Activated T-cell treated with anti-CD3 and anti-CD28 coated beads, Interleukin-2, amount 50 U/mL, for 72 hours (primary cell): ENCODE results near the gene DYNC1I1. TPM values are rescaled to one million over a fixed set of nuclear protein-coding genes. Genes with fewer than 3 reads are reported as not detected.
"Not testable (repeated sequence)": the region's sequence is repeated elsewhere in the genome, so short reads cannot be mapped to it uniquely, and the experiment has no call there.

Source experiments
- ATAC-seq, 2 donors: fragments of 150-1000 bp; cut with Tn5 transposase; replicated peaks in 1 of 2; 2 replicates each; pipeline ENCODE4 v1.10.0; 2021; ENCODE audit warnings: moderate library complexity in 2 of 2, mild to moderate bottlenecking in 1 of 2
- DNase-seq, 2 donors: peaks; one replicate each; pipeline ENCODE4 v3.0.0; 2021 to 2022; ENCODE audit warnings: mixed read lengths in 1 of 2
- H3K27ac Mint-ChIP-seq: one replicate; pipeline ENCODE4 v1.8.0; 2022; ENCODE audit warnings: mild to moderate bottlenecking, moderate library complexity, mixed read lengths
- H3K27me3 Mint-ChIP-seq: one replicate; pipeline ENCODE4 v1.8.0; 2022; ENCODE audit warnings: low read depth, mixed read lengths
- H3K36me3 Mint-ChIP-seq, 2 donors: one replicate each; pipeline ENCODE4 v1.8.0; 2022; ENCODE audit warnings: mixed read lengths in 2 of 2, mild to moderate bottlenecking in 1 of 2; ENCODE audit not compliant: insufficient read depth in 2 of 2
- H3K4me1 Mint-ChIP-seq: one replicate; pipeline ENCODE4 v1.8.0; 2022; ENCODE audit warnings: low read depth, mixed read lengths
- H3K4me3 Mint-ChIP-seq, 2 donors: one replicate each; pipeline ENCODE4 v1.8.0; 2022; ENCODE audit warnings: mild to moderate bottlenecking in 2 of 2, mixed read lengths in 2 of 2, moderate library complexity in 2 of 2
- H3K9me3 Mint-ChIP-seq, 2 donors: one replicate each; pipeline ENCODE4 v1.8.0; 2022; ENCODE audit warnings: mixed read lengths in 2 of 2
- total RNA-seq, 2 donors: library from RNA; stranded (reverse); gene quantifications; one replicate each; pipeline ENCODE4 v1.2.3, GENCODE V29; 2022

The DYNC1I1 gene
- total RNA-seq, 2 donors from 2014 or later: not detected

- H3K9me3 Mint-ChIP-seq, H3K27me3 Mint-ChIP-seq, H3K4me3 Mint-ChIP-seq, ATAC-seq, H3K36me3 Mint-ChIP-seq, H3K27ac Mint-ChIP-seq, DNase-seq, H3K4me1 Mint-ChIP-seq: not testable (repeated sequence)
These were observed 172.5 kb downstream of the DYNC1I1 start for GRCh38 chr7:95944867-95945266.

GRCh38 chr7:95950698-95951097 lies 178.3 kb downstream of the DYNC1I1 start:
- Mint-ChIP-seq H3K27ac (no peak overlapping the region), H3K36me3 (no peaks in the 10 kb centered on the region)

GRCh38 chr7:95951531-95951930 lies 179.2 kb downstream of the DYNC1I1 start:
- no peak overlapping the region for H3K4me3 Mint-ChIP-seq
- H3K9me3 Mint-ChIP-seq: no peaks in the 10 kb centered on the region
- ATAC-seq: no peak
- no peaks in the 10 kb centered on the region for H3K36me3 Mint-ChIP-seq
- no peaks in the 10 kb centered on the region for H3K27me3 Mint-ChIP-seq
- no peak for DNase-seq
- no peak overlapping the region for H3K27ac Mint-ChIP-seq
- no peaks in the 10 kb centered on the region for H3K4me1 Mint-ChIP-seq

More at GRCh38 chr7:95950698-95951097, 178.3 kb downstream of the DYNC1I1 start:
- Mint-ChIP-seq H3K9me3 (no peaks in the 10 kb centered on the region), H3K4me1 (no peaks in the 10 kb centered on the region), H3K4me3 (no peak overlapping the region), H3K27me3 (no peaks in the 10 kb centered on the region)
- DNase-seq (no peak), ATAC-seq (no peak)

GRCh38 chr7:95951997-95952795 lies 179.8 kb downstream of the DYNC1I1 start:
- no peak for ATAC-seq
- Mint-ChIP-seq H3K4me1 (no peaks in the 10 kb centered on the region), H3K36me3 (no peaks in the 10 kb centered on the region), H3K9me3 (no peaks in the 10 kb centered on the region), H3K4me3 (no peak overlapping the region), H3K27ac (no peak overlapping the region), H3K27me3 (no peaks in the 10 kb centered on the region)
- DNase-seq: no peak

- no peaks in the 10 kb centered on the region for H3K4me1 Mint-ChIP-seq
- no peak overlapping the region for H3K4me3 Mint-ChIP-seq
- no peaks in the 10 kb centered on the region for H3K36me3 Mint-ChIP-seq
- H3K27ac Mint-ChIP-seq: no peak overlapping the region
- no peak for DNase-seq
- H3K27me3 Mint-ChIP-seq: no peaks in the 10 kb centered on the region
- no peaks in the 10 kb centered on the region for H3K9me3 Mint-ChIP-seq
- no peak for ATAC-seq
These were observed 180.5 kb downstream of the DYNC1I1 start for GRCh38 chr7:95952851-95953250.

GRCh38 chr7:95955748-95956147 lies 183.4 kb downstream of the DYNC1I1 start:
- H3K36me3 Mint-ChIP-seq: no peaks in the 10 kb centered on the region
- DNase-seq: no peak
- no peaks in the 10 kb centered on the region for H3K9me3 Mint-ChIP-seq
- no peaks in the 10 kb centered on the region for H3K4me1 Mint-ChIP-seq
- H3K4me3 Mint-ChIP-seq: no peak overlapping the region
- H3K27ac Mint-ChIP-seq: no peak overlapping the region
- ATAC-seq: no peak
- H3K27me3 Mint-ChIP-seq: peaks cover 10% of the 10 kb centered on the region

- Mint-ChIP-seq H3K36me3 (no peaks in the 10 kb centered on the region), H3K4me3 (no peak overlapping the region), H3K9me3 (no peaks in the 10 kb centered on the region), H3K4me1 (no peaks in the 10 kb centered on the region), H3K27ac (no peak overlapping the region), H3K27me3 (peaks cover 10% of the 10 kb centered on the region)
- no peak for DNase-seq
- no peak for ATAC-seq
These were observed 185.2 kb downstream of the DYNC1I1 start for GRCh38 chr7:95957510-95957909.

GRCh38 chr7:95960706-95961244 lies 188.4 kb downstream of the DYNC1I1 start:
- Mint-ChIP-seq H3K9me3 (no peaks in the 10 kb centered on the region), H3K4me3 (no peak overlapping the region), H3K27me3 (peaks cover 27% of the 10 kb centered on the region), H3K27ac (no peak overlapping the region), H3K36me3 (no peaks in the 10 kb centered on the region), H3K4me1 (no peaks in the 10 kb centered on the region)
- ATAC-seq: no peak
- DNase-seq: no peak

GRCh38 chr7:95963446-95963990 lies 191.2 kb downstream of the DYNC1I1 start:
- Mint-ChIP-seq H3K9me3 (no peaks in the 10 kb centered on the region), H3K36me3 (no peaks in the 10 kb centered on the region), H3K4me1 (no peaks in the 10 kb centered on the region), H3K4me3 (no peak overlapping the region), H3K27me3 (peaks cover 32% of the 10 kb centered on the region), H3K27ac (no peak overlapping the region)
- ATAC-seq: no peak
- no peak for DNase-seq

GRCh38 chr7:95971716-95972115 lies 199.4 kb downstream of the DYNC1I1 start:
- Mint-ChIP-seq H3K36me3 (no peaks in the 10 kb centered on the region), H3K4me1 (no peaks in the 10 kb centered on the region), H3K27me3 (peaks cover 7% of the 10 kb centered on the region), H3K4me3 (no peak overlapping the region), H3K9me3 (no peaks in the 10 kb centered on the region), H3K27ac (no peak overlapping the region)
- DNase-seq (no peak), ATAC-seq (no peak)

GRCh38 chr7:95972523-95972922 lies 200.2 kb downstream of the DYNC1I1 start:
- DNase-seq (no peak), ATAC-seq (no peak)
- Mint-ChIP-seq H3K4me1 (no peaks in the 10 kb centered on the region), H3K9me3 (no peaks in the 10 kb centered on the region), H3K36me3 (no peaks in the 10 kb centered on the region), H3K4me3 (no peak overlapping the region), H3K27me3 (peaks cover 5% of the 10 kb centered on the region), H3K27ac (no peak overlapping the region)

- Mint-ChIP-seq H3K36me3 (no peaks in the 10 kb centered on the region), H3K4me3 (no peak overlapping the region), H3K27ac (no peak overlapping the region), H3K4me1 (no peaks in the 10 kb centered on the region), H3K9me3 (no peaks in the 10 kb centered on the region), H3K27me3 (peaks cover 13% of the 10 kb centered on the region)
- ATAC-seq: no peak
- no peak for DNase-seq
These were observed 201.8 kb downstream of the DYNC1I1 start for GRCh38 chr7:95974108-95974507.

- DNase-seq: no peak
- ATAC-seq: no peak
These were observed 204.2 kb downstream of the DYNC1I1 start for GRCh38 chr7:95976369-95977060.

More at GRCh38 chr7:95976369-95977060, 204.2 kb downstream of the DYNC1I1 start:
- Mint-ChIP-seq H3K4me1 (no peaks in the 10 kb centered on the region), H3K27ac (no peak overlapping the region), H3K9me3 (no peaks in the 10 kb centered on the region), H3K4me3 (no peak overlapping the region), H3K27me3 (peaks cover 8% of the 10 kb centered on the region), H3K36me3 (no peaks in the 10 kb centered on the region)
